Neural cell (in vitro differentiated cells): ENCODE results near the gene MYO9B.

Source experiments
- CTCF ChIP-seq: fragments of 450-650 bp; IDR thresholded peaks from 2 replicates; pipeline ENCODE4 v1.5.1; 2014; ENCODE audit warnings: antibody characterized with exemption, mild to moderate bottlenecking, moderate library complexity; ENCODE audit not compliant: poor library complexity, severe bottlenecking
- EP300 ChIP-seq: fragments of 450-650 bp; conservative IDR thresholded peaks from 2 replicates; pipeline ENCODE4 v1.6.1; 2014; ENCODE audit warnings: antibody characterized with exemption, mild to moderate bottlenecking, moderate library complexity; ENCODE audit not compliant: poor library complexity, severe bottlenecking
- EZH2 ChIP-seq: fragments of 200-600, 300-800 bp; shearing (Covaris generic), sonication (generic); IDR thresholded peaks from 2 replicates; pipeline ENCODE4 v1.6.1; 2014; ENCODE audit warnings: antibody characterized with exemption, low read length, borderline replicate concordance, mild to moderate bottlenecking; ENCODE audit not compliant: insufficient read depth, poor library complexity, severe bottlenecking
- MXI1 ChIP-seq: fragments of 450-650 bp; conservative IDR thresholded peaks from 2 replicates; pipeline ENCODE4 v1.6.1; 2014; ENCODE audit warnings: antibody characterized with exemption, mild to moderate bottlenecking; ENCODE audit not compliant: poor library complexity, severe bottlenecking
- RAD21 ChIP-seq: fragments of 450-650 bp; conservative IDR thresholded peaks from 2 replicates; pipeline ENCODE4 v1.6.1; 2014; ENCODE audit warnings: antibody characterized with exemption, mild to moderate bottlenecking, moderate library complexity
- REST ChIP-seq: IDR thresholded peaks from 2 replicates; pipeline ENCODE4 v1.6.1; 2012; ENCODE audit warnings: borderline replicate concordance
- TAF1 ChIP-seq: IDR thresholded peaks from 2 replicates; pipeline ENCODE4 v1.6.1; 2012; ENCODE audit warnings: low read depth

- TF ChIP-seq RAD21 (no peak), REST (no peak), EZH2 (no peak), CTCF (no peak), TAF1 (no peak), EP300 (no peak), MXI1 (no peak)
Measured at GRCh38 chr19:17076543-17076991, 990 bp downstream of the MYO9B start.
